ENCODE measurements around the gene SEPTIN7. TPM values are rescaled to one million over a fixed set of nuclear protein-coding genes. Genes with fewer than 3 reads are reported as not detected.

The SEPTIN7 gene
- total and polyA plus RNA-seq, 7 donors = 106 to 142 (median 126) TPM

DNA sequence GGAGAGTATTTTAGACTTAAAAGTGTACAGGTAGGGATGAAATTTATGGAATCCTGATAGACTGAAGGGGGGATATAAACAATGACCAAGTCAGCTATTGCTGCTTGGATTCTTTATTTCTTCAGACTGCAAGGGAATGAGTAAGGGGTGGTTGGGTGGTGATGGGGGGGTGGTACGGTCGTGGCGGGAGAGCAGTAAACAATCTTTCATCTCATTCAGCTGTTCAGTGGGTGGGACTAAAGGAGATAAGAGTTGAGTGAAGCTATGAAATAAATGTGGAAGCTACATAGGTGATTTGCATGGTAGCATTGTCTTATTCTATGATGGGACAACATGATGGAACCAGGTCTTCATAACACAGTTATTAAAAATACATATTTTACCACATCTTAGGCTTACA lies 1.8 kb downstream of the SEPTIN7 start:
- Histone ChIP-seq H3K4me3 (peak overlapping the region; percentile 79), H3K36me3 (ENCODE audit: insufficient read depth in 1 of 2, low read depth in 1 of 2) (no peaks in the 10 kb centered on the region), H3K9me3 (no peaks in the 10 kb centered on the region), H3K27me3 (ENCODE audit: insufficient read depth in 3 of 3, low read length in 2 of 3) (no peaks in the 10 kb centered on the region), H3K4me1 (peaks cover 35% of the 10 kb centered on the region), H3K27ac (no peak overlapping the region)
- no peak for ATAC-seq
- DNase-seq = no peak
- TF ChIP-seq, protein P1, sequence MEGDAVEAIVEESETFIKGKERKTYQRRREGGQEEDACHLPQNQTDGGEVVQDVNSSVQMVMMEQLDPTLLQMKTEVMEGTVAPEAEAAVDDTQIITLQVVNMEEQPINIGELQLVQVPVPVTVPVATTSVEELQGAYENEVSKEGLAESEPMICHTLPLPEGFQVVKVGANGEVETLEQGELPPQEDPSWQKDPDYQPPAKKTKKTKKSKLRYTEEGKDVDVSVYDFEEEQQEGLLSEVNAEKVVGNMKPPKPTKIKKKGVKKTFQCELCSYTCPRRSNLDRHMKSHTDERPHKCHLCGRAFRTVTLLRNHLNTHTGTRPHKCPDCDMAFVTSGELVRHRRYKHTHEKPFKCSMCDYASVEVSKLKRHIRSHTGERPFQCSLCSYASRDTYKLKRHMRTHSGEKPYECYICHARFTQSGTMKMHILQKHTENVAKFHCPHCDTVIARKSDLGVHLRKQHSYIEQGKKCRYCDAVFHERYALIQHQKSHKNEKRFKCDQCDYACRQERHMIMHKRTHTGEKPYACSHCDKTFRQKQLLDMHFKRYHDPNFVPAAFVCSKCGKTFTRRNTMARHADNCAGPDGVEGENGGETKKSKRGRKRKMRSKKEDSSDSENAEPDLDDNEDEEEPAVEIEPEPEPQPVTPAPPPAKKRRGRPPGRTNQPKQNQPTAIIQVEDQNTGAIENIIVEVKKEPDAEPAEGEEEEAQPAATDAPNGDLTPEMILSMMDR (IDR thresholded peaks at IDR 0.05) = no peak
- intact Hi-C loops (cut with DNase I) = loop anchor here (5.0 kb wide), 3 partner anchors 70 to 105 kb away; no protein-coding TSS in a partner anchor
- WGBS, 3 donors = 29 to 41% (median 40%) methylated on average over 3 of the region's 3 CpGs

GRCh38 chr7:35804231-35804970 lies 3.5 kb downstream of the SEPTIN7 start:
- DNase-seq (no peak), ATAC-seq (no peak)
- Histone ChIP-seq H3K36me3 (ENCODE audit: insufficient read depth in 1 of 2, low read depth in 1 of 2) (no peaks in the 10 kb centered on the region), H3K4me3 (no peak overlapping the region), H3K27me3 (ENCODE audit: insufficient read depth in 3 of 3, low read length in 2 of 3) (no peaks in the 10 kb centered on the region), H3K4me1 (peaks cover 48% of the 10 kb centered on the region), H3K9me3 (no peaks in the 10 kb centered on the region), H3K27ac (no peak overlapping the region)
- intact Hi-C loops (cut with DNase I) = loop anchor here (2.0 to 5.0 kb wide), 4 partner anchors 68 to 103 kb away; no protein-coding TSS in a partner anchor
- TF ChIP-seq, protein P1 (IDR thresholded peaks at IDR 0.05) = no peak
- WGBS, 3 donors = 92 to 96% (median 96%) methylated on average over 10 of the region's 10 CpGs

DNA sequence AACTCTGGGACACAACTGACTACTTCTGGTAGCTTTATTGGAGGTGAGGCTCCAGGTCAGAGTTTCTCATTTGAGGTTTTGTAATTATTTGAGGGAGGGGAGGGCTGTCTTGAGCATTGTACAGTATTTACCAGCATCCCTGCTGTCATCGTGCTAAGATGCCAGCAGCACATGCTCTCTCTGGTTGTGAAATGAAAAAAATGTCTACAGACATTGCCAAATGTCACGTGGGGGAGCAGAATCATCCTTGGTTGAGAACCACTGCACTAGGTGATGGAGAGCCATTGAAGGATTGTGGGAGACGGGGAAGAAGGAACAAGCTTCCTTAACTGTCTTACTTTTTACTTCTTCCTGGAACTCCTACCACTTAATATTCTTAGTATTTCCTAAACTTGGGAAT lies 5.0 kb downstream of the SEPTIN7 start:
- no peaks in the 10 kb centered on the region for H3K36me3 ChIP-seq (ENCODE audit: insufficient read depth in 1 of 2, low read depth in 1 of 2)
- H3K27ac ChIP-seq = no peak overlapping the region
- DNase-seq (no peak), ATAC-seq (no peak)
- H3K4me1 ChIP-seq = peaks cover 53% of the 10 kb centered on the region
- no peaks in the 10 kb centered on the region for H3K27me3 ChIP-seq (ENCODE audit: insufficient read depth in 3 of 3, low read length in 2 of 3)
- no peak overlapping the region for H3K4me3 ChIP-seq
- intact Hi-C loops (cut with DNase I) = loop anchor here in 1 of 2 donors (2.0 kb wide), 1 partner anchor 101 kb away; no protein-coding TSS in a partner anchor
- WGBS, 3 donors = 34 to 40% (median 40%) methylated on average over 3 of the region's 3 CpGs
- no peaks in the 10 kb centered on the region for H3K9me3 ChIP-seq
- TF ChIP-seq, protein P1 (IDR thresholded peaks at IDR 0.05) = no peak

DNA sequence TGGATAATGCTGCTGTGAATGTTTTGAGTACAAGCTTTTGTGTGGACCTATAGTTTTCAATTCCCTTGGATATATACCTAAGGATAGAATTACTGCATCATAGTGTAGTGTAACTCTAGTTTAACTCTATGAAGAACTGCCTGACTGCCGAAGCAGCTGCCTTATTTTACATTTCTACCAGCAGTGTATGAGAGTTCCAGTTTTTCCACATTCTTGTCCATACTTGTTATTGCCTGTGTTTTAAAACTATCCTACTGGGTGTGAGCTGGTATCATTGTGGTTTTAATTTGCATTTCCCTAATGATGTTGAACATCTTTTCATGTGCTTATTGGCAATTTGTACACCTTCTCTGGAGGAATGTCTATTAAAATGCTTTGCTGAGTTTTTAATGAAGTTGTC lies 15.7 kb downstream of the SEPTIN7 start:
- H3K4me3 ChIP-seq = no peak overlapping the region
- DNase-seq (no peak), ATAC-seq (no peak)
- peaks cover 3% of the 10 kb centered on the region for H3K4me1 ChIP-seq
- H3K27me3 ChIP-seq (ENCODE audit: insufficient read depth in 3 of 3, low read length in 2 of 3) = no peaks in the 10 kb centered on the region
- no peaks in the 10 kb centered on the region for H3K36me3 ChIP-seq (ENCODE audit: insufficient read depth in 1 of 2, low read depth in 1 of 2)
- WGBS, 3 donors = 76 to 90% (median 78%) methylated on average over 1 of the region's 1 CpG
- intact Hi-C loops (cut with DNase I) = no loop called here
- peaks cover 13% of the 10 kb centered on the region for H3K9me3 ChIP-seq
- no peak overlapping the region for H3K27ac ChIP-seq
- TF ChIP-seq, protein P1 (IDR thresholded peaks at IDR 0.05) = no peak
